Measurements from ENCODE around the gene ENTHD1.

- TF ChIP-seq BHLHE40 (IDR thresholded peaks at IDR 0.05; ENCODE audit: borderline replicate concordance in 1 of 2, low read depth in 2 of 2, low read length in 1 of 2) (no peak), CTCF (IDR thresholded peaks at IDR 0.05 in 2 of 3, conservative IDR thresholded peaks at IDR 0.05 in 1 of 3; ENCODE audit: control insufficient read depth in 2 of 3, extremely low read depth in 1 of 3, insufficient read depth in 1 of 3, low read depth in 3 of 3, low read length in 3 of 3) (no peak), GATAD2B (conservative IDR thresholded peaks at IDR 0.05; ENCODE audit: low read depth) (no peak), CEBPB (IDR thresholded peaks at IDR 0.05; ENCODE audit: borderline replicate concordance in 1 of 2, low read depth in 2 of 2, low read length in 2 of 2) (no peak), RAD51 (IDR thresholded peaks at IDR 0.05) (no peak)
Measured at GRCh38 chr22:39877079-39877845, 16.3 kb downstream of the ENTHD1 start.

All from GM12878 (cell line).